GM19351 (cell line): ENCODE measurements around the gene CDKAL1.
"Not testable (repeated sequence)": the region's sequence is repeated elsewhere in the genome, so short reads cannot be mapped to it uniquely, and the experiment has no call there.

Experiments used
- ATAC-seq: cut with Tn5 transposase; IDR thresholded peaks from one replicate; pipeline ENCODE4 v1.9.1; 2021; ENCODE audit warnings: mild to moderate bottlenecking, moderate library complexity; ENCODE audit not compliant: unreplicated experiment

CDKAL1 gene

DNA sequence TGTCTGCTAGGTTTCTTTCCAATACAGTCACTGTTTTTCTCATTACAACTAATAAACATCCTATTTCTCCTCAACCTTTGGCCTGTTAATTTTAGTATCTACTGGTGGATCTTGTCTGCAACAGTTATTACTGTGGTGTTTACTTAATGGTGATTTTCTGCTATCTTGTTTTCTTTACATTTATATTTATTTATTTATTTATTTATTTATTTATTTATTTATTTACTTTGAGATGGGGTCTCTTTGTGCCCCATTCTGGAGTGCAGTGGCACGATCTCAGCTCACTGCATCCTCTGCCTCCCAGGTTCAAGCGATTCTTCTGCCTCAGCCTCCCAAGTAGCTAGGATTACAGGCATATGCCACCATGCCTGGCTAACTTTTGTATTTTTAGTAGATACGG is 15.1 kb downstream of the CDKAL1 start:
- not testable (repeated sequence) for ATAC-seq

DNA sequence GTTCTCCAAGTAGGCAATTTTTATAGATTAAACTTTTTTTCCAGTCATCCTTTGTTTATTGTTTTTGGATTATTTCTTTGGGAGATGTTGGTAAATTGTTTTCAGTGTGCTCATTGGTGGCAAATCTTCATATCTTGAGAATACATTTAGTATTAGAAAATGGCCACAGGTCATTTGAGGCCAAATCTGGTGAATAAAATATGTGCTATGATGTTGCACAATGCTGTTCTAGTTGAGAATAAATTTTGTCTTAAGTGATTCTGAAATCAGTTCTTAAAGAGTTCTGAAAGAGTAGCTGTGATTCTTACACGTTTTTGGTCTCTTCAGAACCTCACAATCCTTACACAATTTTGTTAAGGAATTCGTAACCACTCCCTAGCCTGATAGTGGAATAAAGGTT is 20.1 kb downstream of the CDKAL1 start:
- no peak for ATAC-seq

DNA sequence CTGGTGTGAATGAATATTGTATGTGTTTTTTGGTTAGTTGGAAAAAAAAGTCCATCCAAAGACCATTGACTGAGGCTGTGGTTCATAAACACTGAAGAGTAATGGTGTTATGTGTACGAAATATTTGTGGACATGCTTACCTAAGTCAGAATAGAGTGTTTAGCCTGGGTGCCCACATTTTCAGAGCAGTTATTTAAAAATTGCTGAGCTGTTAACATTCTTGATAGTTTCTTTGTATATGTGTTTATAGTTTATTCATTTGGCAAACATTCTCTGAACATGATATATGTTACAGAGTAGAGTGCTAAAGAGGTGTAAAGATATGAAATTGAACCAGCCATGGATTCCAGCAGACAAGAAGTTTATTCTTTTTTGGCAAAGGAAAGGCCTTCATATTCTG is 20.6 kb downstream of the CDKAL1 start:
- ATAC-seq, result no peak

DNA sequence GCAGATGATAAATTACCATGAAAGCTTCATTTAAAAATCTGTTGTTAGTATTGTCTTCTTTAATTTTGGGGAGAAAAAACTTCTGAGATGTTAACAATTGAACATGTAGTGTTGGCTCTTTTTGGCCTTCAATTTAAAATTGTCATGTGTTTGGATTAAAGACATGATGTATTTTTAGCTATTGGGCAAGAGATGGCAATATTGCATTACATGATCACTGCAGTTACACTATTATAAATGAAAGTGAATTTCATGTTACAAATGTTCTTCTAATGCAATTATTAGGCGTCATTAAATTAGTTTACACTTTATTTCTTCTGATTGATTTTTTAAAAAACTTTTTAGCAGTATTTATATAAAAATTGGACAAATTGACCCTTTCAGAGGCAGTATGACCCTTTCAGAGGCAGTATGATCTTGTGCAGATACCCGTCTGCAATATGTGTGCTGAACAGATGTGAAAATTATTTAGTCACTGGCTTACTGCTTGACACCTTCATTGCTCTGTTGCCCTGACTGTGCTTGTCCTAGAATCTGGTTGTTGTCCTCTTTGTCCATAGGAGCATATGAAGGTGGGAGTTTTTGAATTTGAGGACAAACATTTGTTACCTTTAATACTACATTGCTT is 25.8 kb downstream of the CDKAL1 start:
- no peak for ATAC-seq

DNA sequence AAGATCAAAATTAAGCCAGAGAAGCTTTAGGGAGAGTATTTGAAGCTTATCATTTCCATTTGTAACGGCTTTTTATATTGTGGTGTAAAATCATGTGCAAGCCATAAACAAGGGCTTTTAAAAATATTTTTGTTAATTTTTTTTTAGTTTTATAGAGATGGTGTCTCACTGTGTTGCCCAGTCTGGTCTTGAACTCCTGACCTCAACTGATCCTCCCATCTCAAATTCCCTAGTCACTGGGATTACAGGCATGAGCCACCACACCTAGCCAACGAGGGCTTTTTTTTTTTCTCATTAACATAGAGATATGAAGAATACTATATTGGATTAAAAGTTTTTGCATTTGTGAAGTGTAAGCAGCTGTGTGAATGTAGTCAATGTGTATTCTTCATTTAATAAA is 29.1 kb downstream of the CDKAL1 start:
- no peak for ATAC-seq

DNA sequence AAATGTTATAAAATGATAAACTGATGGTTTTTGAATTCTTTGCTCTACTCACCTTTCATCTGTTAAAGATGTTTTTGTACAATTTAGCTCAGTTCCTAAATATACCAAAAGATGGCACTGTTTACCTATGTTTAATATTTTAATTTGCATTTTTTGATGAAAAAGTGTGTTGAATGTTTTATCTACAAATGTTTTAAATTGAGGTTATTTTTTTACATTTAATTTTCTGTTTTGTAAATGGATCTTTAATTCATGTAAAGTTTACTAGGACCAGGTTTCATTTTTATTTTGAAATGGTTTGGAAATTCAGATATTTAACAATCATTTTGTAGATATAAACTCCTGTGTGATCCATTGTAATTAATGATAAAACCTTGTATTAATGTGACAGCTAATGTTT is 30.0 kb downstream of the CDKAL1 start:
- ATAC-seq, result no peak

DNA sequence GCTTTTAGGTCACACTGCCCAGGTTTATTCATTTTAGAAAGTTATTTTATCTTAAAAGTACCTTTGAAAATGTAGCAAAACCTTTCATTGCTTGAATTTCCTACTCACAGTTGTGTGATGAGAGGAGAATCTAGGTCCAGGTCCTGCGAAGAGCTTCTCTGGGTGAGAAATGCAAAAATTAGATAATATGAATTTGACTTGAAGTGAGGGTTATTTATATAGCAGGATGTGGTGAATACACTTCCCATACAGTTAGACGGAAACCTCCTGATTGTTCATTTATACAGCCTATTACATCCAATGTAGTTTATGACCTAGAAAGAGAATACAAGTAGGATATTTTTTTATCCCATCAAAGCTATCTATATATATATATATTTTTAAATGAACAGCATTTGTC is 30.5 kb downstream of the CDKAL1 start:
- ATAC-seq, result peak; percentile 78

DNA sequence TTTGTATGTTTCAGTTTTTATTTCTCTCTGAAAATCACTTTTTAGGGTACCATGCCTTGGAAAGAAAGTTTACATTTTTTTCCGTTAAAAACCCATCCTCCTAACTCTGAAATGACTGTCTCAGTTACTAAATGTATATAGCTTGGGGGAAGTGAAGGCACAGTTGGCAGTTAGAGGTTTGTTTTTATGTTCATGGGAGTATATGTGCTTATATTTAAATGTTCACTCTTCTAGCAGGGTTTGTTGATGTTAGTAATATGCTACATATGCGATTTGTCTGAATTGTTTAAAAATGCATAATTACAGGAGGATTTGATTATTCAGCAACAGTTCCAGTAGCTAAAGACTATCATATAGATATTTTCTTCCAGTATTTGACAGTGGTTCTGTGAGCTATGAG is 31.1 kb downstream of the CDKAL1 start:
- ATAC-seq, result peak; percentile 44

DNA sequence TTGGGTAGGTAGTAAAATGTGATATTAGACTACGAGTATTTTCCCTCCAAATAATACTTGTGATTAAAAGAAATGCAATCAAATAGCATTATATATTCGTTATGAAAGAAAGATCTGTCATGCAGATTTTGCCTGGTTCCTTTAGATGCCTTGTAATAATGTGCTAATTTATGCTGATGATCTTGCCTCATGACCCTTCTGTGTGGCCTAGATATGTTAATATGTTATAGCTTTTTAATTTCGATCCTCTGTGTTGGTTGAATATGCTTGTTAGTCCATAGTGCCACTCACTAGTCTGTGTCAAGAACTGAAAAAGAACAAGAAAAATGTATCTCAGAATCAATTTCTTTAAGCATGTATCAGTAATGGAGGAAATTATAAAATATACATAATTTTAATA is 31.9 kb downstream of the CDKAL1 start:
- ATAC-seq, result no peak

DNA sequence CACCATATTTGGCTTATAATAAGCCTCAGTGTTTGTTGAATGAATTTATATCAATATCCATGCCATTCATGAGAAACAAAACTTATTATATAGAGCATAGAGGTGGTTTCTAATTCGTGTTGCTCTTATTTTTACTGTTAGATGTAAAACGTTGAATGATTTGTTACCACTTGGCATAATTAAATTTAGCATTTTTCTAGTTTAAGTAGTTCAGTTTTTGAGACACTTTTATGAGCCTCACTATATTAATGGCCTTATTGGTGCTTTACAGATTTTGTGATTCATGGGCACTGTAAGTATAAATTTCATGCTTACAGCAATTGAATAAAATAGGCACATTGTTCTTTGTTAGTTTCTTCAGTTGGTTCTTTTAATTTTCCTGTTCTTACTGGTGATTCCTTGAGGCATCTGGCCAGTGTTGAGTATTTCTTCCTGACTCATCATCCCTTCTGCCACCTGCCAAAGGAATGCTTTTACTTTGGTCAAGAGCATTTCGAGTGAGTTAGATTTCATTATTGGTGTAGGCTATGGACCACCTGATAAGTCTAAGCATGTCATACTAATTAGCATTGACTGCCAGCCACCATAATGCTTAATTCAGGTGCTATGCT is 34.8 kb downstream of the CDKAL1 start:
- no peak for ATAC-seq

DNA sequence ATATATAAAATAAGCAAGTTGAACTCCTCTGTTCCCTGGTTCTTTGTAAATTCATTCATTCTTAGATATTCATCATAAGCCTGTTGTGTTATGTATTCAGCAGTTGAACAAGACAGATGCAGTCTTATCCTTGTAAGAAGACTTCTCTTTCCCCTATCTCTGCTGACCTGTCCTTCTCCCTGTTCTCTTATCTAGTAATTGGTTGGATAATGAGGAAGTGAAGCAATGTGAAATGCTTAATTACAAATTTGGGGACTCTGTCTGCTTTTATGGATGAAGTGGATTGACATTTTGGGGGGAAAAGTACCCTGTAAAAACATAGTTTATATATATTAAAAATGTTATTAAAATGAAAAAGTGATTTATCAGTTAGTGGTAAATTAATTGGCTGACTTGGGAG is 37.0 kb downstream of the CDKAL1 start:
- ATAC-seq, result no peak

DNA sequence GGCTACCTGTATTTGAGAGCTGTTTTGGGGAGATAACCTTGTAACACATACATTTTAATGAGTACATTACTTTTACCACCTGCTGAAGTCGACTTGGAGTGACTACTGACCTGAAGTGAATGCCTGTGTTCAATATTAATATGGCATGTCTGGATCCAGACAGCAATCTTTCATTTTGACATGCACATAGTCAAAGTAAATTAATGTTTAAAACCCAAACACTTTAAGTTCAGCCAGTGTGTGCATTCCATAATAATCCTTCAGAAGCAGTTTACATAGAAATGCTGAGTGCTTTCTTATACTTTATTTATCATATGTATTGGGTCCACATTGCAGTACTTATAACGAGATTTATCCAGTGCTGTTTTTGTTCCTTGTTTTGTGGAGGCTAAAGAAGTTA is 38.0 kb downstream of the CDKAL1 start:
- no peak for ATAC-seq

DNA sequence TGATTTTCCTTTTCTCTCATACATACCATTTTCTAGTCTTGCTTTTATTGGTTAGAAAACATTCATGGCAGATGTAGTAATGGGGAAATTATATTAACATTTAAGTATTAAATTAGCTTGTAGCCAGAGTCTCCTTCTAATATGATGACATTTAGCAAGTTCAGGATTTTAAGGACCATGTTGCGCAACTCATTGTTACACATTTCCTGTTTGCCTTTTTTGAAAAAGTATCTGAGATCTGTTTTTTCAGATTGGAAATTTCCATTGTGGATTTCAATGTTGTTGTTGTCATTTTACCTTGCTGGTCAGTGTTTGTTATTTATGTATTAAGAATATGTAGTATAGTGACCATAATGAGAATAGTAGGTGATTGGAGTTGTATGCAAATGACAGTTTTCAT is 38.7 kb downstream of the CDKAL1 start:
- no peak for ATAC-seq

DNA sequence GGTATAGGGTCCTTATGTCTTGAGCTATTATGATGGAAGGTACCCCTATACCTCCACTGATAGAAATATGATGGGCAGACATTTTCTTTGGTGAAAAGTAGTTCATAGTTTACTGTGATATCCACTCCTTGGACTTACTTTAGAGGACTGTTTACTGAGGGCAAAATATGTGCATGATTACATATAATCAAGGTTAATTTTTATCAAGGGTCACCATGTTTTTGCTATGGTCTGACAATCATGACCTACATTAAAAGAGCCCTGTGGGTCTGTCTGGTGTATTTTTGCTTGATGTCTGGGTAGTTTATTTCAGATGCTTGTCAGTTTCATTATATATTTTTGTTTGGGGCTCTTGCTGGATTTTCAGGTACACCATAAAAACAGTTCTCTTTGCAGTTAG is 40.1 kb downstream of the CDKAL1 start:
- ATAC-seq, result no peak

DNA sequence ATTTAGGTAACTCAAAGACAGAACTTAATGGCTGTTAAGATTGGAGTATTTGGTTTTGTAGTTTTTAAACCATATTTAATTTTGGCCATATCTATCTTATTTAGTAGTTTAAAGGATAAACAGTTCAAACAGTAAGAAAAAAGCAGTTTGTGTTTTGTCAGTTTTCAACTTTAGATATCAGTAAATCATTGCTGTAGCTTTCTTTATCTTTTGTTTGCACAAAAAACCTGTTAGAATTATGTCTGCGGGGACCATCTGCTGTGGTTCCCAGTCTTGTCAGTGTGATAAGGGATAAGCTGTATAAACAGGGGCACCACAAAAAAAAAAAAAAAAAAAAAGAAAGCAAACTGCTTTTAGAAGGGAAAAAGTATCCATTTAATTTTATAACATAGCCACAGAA is 40.9 kb downstream of the CDKAL1 start:
- no peak for ATAC-seq

DNA sequence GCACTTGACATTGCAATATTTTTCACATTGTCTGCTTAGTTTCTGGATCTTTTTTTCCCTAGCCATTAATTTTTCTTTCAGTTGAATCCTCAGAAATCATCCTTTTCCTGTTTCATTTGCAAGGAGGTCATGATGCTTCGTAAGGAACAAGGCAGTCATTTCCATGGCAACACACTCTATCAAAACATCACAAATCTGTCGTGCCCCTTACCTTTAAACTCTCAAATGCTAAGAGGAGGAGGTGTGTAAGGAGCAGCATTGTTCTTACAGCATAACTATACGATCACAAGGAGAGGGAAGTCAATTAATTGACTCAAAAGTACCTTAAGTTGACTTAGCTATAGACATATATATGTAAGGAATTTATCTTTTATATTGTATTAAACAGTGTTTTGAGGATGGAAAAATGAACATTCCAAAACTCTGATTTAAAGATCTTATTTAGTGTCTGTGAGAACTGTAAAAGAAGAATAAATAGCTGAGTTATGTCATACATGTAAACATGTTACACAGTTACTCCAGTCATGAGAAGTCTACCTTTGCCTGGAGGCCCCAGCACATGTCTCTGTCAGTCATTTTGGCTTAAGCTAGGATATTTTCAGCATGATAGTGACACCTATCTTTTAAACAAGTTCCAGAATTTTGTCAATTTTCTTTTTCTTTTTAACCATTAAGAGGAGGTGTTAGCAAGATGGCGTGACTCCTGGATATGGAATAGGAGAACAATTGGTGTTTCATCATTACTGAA is 41.6 kb downstream of the CDKAL1 start:
- ATAC-seq, result no peak

DNA sequence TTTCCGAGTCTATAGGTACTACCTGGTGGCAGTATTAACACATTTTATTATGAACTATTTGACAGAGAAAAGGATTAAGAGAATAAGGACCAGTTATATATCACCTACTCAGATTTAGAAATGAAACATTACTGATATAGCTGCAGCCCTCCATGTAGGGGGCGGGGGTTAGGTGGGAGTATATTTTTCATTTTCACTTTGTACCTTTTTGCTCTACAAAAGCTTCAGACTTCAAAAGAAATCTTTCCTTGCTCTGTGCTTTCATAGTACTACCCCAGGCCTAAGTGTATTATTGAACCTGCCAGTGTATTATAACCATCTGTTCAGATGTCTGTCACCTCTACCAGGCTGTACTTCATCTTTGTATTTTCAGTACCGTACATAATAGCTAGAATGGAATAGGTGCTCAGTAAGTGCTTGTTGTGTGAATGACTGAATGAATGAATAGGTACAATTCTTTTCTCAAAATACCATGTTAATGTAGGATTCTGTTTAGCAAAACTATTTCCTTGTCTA is 43.0 kb downstream of the CDKAL1 start:
- no peak for ATAC-seq

DNA sequence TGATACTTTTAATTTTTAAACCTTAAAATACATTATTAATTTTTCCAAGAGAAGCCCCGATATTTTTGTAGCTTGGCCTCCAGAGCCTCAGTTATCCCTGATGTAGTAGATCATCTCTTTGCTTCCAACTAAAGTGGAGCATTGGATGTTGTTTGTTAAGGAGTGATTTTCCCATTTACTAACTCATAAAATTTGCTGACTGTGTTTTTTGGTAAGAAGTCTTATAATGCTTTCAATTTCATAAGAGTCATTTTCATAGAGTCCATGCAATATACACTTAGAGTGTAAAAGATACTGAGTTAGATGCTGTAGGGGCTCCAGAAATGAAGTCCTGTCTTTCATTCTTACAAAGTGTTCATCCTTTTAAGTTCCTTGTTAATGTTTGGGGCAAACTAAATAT is 46.8 kb downstream of the CDKAL1 start:
- no peak for ATAC-seq

DNA sequence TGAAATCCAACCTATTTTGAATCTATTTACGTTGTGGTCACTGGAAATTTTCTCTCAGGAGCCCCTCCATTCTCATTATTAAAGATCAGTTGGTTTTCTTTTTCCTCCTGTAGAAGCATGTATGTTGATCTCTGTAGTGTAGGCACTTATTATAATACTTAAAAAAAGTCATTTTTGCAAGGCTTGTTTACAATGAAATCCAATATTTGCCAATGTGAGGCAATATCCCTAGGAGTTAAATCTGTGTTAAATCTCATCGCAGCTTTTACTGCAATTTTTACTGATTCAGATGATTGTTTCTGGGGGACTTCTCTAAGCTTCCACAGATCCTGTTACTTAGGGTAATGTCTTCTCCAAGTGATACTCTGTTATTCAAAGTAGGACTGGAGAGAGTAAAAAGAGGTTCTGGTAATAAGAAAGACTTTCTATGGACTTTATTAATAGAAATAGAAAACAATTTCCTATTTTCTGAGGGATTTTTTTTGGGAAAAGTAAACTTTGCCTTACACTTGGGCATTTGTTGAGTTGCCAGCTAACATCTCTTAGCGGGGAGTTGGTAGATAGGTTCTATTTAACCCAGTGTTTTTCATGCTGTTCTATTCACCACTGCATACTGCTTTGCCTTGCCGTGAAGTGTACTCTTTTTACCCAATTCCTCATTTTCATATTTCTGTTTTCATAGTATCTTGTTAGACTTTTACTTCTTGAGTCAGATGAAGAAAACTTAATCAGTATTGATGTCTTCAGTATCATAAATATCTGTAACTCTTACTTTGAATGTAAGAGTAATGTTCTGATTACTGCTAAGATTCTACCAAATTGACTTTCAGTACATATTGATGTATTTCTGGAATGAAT is 48.6 kb downstream of the CDKAL1 start:
- ATAC-seq, result peak; percentile 69

DNA sequence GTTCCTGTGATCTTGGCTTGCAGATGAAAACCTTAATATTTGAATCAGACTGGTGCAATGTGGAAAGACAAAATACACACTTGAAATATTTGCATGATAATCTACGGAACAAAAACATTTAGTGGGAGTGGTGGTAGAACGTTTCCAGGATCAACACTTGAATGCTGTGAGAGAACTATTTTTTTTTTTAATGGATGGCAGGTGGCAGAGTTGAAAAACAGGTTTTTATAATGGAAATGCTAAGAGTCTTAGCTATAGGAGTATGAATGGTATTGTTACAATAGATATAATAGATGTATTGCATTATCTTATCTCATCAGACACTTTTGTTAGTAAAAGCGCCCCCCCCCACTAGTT is 49.2 kb downstream of the CDKAL1 start:
- no peak for ATAC-seq

DNA sequence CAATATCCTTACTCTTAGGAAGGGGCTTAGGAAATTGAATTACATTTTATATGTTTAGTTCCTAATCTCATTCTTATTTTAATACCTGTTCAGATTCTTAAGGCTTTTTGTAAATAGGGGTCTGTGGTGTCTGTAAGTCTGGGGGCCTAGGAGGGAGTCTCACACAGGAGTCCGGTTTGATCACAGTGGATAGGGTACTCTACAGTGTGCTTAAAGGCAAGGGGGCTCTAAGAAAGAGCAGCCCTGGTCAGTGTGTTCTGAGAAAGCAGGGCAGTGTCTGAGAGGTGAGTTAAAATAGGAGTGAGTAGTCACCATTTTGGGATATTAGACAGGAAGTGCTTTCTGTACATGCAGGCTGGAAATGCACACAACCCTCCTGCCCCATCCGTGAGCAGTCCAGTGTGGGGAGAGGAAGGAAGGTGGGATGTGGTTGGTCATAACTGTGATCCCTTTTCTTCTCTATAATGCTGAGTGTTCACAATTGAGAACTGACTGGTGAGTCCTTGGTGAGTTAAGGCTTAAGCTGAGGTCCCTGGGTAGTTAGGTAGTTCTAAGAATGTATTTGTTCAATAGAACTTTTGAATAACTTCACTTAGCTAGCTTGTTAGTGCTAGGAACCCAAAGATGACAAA is 50.0 kb downstream of the CDKAL1 start:
- no peak for ATAC-seq
